ENCODE measurements around the gene CRELD2. TPM values are rescaled to one million over a fixed set of nuclear protein-coding genes. Genes with fewer than 3 reads are reported as not detected.

The CRELD2 gene
- total RNA-seq, 4 donors from 2014 or later = 44.8 to 80.4 (median 65.1) TPM

DNA sequence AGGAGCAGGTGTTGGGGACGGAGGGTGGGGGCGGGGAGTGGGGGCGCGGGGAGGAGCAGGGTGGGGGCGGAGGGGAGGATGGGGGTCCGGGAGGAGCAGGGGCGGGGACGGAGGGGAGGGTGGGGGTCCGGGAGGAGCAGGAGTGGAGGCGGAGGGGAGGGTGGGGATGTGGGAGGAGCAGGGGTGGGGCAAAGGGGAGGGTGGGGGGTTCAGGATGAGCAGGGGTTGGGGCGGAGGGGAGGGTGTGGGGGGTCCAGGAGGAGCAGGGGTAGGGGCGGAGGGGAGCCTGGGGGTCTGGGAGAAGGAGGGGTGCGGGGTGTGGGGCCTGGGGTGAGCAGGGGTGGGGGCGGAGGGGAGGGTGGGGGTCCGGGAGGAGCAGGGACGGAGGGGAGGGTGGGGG is 17.1 kb downstream of the CRELD2 start:
- no peak for DNase-seq (ENCODE audit: low spot score in 2 of 2)
- Histone ChIP-seq H3K27me3 (no peaks in the 10 kb centered on the region), H3K4me3 (peak overlapping the region; percentile 39 to 60 (median 52)), H3K4me1 (peaks cover 0 to 84% (median 57%) of the 10 kb centered on the region in 4 donors), H3K36me3 (no peaks in the 10 kb centered on the region), H3K27ac (peak overlapping the region; percentile 91 to 98 (median 96)), H3K9me3 (no peaks in the 10 kb centered on the region)
- TF ChIP-seq EP300 (IDR thresholded peaks at IDR 0.05) = no peak
- TF ChIP-seq CTCF (IDR thresholded peaks at IDR 0.05) = no peak
- no peak for TF ChIP-seq POLR2A (IDR thresholded peaks at IDR 0.05)
- 10% methylated on average over 5 of the region's 16 CpGs; no CpG with 5 or more reads in 1 of the 2 donors for WGBS, 2 donors

DNA sequence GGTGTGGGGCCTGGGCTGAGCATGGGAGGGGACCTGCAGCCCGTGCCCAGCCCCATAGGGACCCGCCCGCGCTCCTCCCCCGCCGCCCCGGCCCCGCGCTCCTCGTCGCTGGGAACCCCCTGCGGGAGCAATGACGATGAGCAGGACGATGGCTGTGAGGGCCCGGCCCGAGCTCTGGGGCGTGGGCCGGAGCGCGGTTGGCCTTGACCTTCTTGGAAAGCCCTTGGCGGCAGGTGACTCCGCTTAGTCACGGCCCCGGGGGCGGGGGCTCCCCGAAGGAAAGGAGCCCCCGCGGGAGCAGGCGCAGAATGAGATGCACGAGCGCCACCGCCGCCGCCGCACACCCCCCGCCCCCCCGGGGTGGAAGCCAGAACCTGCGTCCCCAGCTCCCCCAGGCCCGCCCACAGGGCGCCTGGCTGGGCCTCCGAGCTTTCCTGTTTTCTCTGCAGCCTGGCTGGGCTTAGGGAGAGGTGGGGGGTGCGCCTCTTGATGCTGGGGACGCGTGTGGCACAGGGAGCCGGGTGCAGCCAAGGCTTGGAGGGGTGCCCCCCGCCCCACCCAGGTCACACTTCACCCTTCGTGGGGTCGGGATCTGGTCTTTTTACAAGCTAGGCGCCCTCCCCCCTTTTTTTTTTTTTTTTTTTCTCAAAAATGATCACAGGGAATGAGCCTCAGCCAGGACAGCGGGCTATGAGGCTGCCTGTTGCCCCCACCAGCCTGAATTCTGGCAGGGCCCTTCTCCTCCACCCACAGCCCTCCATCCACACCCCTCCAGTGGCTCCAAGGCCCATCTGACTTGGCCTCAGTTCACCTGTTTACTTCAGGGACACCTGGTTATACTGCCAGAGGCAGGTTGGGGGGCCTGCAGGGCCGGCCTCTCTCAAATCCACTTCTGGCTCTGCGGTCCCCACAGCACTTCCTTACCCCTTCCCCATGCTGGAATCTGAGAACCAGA is 17.9 kb downstream of the CRELD2 start:
- Histone ChIP-seq H3K9me3 (no peaks in the 10 kb centered on the region), H3K4me1 (peaks cover 0 to 77% (median 52%) of the 10 kb centered on the region in 4 donors), H3K27ac (peak overlapping the region; percentile 91 to 98 (median 96)), H3K36me3 (no peaks in the 10 kb centered on the region), H3K4me3 (peak overlapping the region; percentile 39 to 60 (median 52)), H3K27me3 (no peaks in the 10 kb centered on the region)
- 7 to 12% methylated on average over 23 to 32 of the region's 52 CpGs for WGBS, 2 donors
- peak in 1 of 2 donors; percentile 32 for TF ChIP-seq POLR2A (IDR thresholded peaks at IDR 0.05)
- peak; percentile 55 to 90 for TF ChIP-seq EP300 (IDR thresholded peaks at IDR 0.05)
- no peak for TF ChIP-seq CTCF (IDR thresholded peaks at IDR 0.05)
- DNase-seq (ENCODE audit: low spot score in 2 of 2) = peak; percentile 76 to 82

GRCh38 chr22:49936973-49937757 is 18.7 kb downstream of the CRELD2 start:
- peak overlapping the region; percentile 91 to 98 (median 96) for H3K27ac ChIP-seq
- H3K27me3 ChIP-seq = no peaks in the 10 kb centered on the region
- no peak for DNase-seq (ENCODE audit: low spot score in 2 of 2)
- WGBS, 2 donors = 35 to 39% methylated on average over 16 to 19 of the region's 21 CpGs
- no peaks in the 10 kb centered on the region for H3K9me3 ChIP-seq
- H3K4me1 ChIP-seq = peaks cover 0 to 69% (median 47%) of the 10 kb centered on the region in 4 donors
- no peaks in the 10 kb centered on the region for H3K36me3 ChIP-seq
- peak in 1 of 2 donors; percentile 73 for TF ChIP-seq EP300 (IDR thresholded peaks at IDR 0.05)
- no peak for TF ChIP-seq POLR2A (IDR thresholded peaks at IDR 0.05)
- TF ChIP-seq CTCF (IDR thresholded peaks at IDR 0.05) = no peak
- peak overlapping the region in 2 of 4 donors; percentile 51 to 60 for H3K4me3 ChIP-seq

- DNase-seq (ENCODE audit: low spot score in 2 of 2) = no peak
- WGBS, 2 donors = 40 to 54% methylated on average over 25 to 27 of the region's 27 CpGs
- H3K36me3 ChIP-seq = no peaks in the 10 kb centered on the region
- TF ChIP-seq CTCF (IDR thresholded peaks at IDR 0.05) (no peak), EP300 (IDR thresholded peaks at IDR 0.05) (peak; percentile 65 to 84)
- H3K4me1 ChIP-seq = peaks cover 0 to 61% (median 41%) of the 10 kb centered on the region in 4 donors
- peak overlapping the region; percentile 91 to 98 (median 96) for H3K27ac ChIP-seq
- H3K27me3 ChIP-seq = no peaks in the 10 kb centered on the region
- peak overlapping the region in 1 of 4 donors; percentile 51 for H3K4me3 ChIP-seq
- no peaks in the 10 kb centered on the region for H3K9me3 ChIP-seq
These were observed 19.5 kb downstream of the CRELD2 start for GRCh38 chr22:49937758-49938564.

All from tibial nerve (tissue), 4 donors.